ENCODE data around the gene TACSTD2. TPM values are rescaled to one million over a fixed set of nuclear protein-coding genes. Genes with fewer than 3 reads are reported as not detected.

TACSTD2 gene
- total RNA-seq, 1 experiment from 2014 or later, result 31.9 TPM

DNA sequence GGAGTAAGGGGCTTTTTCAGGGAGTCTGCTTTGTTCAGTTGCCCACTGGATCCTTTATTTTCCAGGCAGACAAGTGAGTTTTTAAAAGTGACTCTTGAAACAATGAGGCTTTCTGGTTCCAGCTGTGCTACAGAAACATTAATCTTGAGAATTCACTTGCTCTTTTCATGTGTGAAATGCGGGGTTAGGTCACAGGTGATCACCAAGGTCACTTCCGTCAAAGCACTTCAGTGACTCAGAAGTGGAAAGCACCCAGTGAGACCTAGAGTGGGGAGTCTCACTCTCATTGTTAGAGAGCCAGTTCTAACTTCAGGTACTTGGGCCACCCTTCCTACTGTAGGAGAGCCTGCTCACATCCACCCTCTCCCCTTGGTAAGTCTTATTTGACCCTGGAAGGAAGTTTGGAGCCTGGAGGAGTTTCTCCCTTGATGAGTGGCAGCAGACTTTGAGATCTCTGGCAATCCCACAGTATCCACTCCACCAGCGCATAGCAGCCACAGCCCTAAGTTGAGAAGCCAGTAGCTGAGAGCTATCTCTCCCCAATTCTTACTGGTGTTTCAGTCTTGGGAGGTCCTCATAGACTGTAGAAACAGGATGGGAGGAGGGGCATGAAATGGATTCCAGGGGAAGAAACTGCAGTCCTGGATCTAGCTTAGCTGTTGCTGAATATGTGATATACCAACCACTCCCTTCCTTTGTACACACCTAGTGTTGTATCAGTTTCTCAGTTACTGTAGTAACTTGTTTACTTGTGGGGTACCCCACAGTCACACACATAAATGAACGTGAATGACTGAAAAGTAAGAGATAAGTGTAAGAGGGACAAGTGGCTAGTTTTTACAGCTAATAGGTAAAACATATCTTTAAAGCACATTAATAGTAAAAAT, 3.1 kb downstream of the TACSTD2 start:
- Histone ChIP-seq H3K4me3 (ENCODE audit: low read depth, low read length) (no peak overlapping the region), H3K36me3 (ENCODE audit: control insufficient read depth, insufficient read depth, low read length) (no peaks in the 10 kb centered on the region), H3K27me3 (replicated peaks; ENCODE audit: control insufficient read depth, insufficient read depth, low read length) (no peaks in the 10 kb centered on the region), H3K9me3 (no peaks in the 10 kb centered on the region), H3K4me1 (peaks cover 7% of the 10 kb centered on the region; the same call in 1 of the 2 replicates)
- CTCF ChIA-PET, result no interaction called here
- DNase-seq, result no peak
- H3K36me3 Mint-ChIP-seq (ENCODE audit: insufficient read depth, unreplicated experiment), result peaks cover 27% of the 10 kb centered on the region
- intact Hi-C loops (cut with micrococcal nuclease; ENCODE audit: unreplicated experiment), result no loop called here
- no TSS peak for BruUV-seq (replicated peaks)
- TF ChIP-seq, protein P1, sequence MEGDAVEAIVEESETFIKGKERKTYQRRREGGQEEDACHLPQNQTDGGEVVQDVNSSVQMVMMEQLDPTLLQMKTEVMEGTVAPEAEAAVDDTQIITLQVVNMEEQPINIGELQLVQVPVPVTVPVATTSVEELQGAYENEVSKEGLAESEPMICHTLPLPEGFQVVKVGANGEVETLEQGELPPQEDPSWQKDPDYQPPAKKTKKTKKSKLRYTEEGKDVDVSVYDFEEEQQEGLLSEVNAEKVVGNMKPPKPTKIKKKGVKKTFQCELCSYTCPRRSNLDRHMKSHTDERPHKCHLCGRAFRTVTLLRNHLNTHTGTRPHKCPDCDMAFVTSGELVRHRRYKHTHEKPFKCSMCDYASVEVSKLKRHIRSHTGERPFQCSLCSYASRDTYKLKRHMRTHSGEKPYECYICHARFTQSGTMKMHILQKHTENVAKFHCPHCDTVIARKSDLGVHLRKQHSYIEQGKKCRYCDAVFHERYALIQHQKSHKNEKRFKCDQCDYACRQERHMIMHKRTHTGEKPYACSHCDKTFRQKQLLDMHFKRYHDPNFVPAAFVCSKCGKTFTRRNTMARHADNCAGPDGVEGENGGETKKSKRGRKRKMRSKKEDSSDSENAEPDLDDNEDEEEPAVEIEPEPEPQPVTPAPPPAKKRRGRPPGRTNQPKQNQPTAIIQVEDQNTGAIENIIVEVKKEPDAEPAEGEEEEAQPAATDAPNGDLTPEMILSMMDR (IDR thresholded peaks at IDR 0.05; ENCODE audit: insufficient read depth in 1 of 2, low read depth in 1 of 2, low read length in 1 of 2, severe bottlenecking in 1 of 2, unreplicated experiment in 1 of 2), result no peak
- POLR2A ChIA-PET, result no interaction called here
- H3K4me3 Mint-ChIP-seq (ENCODE audit: unreplicated experiment), result peak overlapping the region; percentile 61
- no peak overlapping the region for H3K27ac Mint-ChIP-seq (ENCODE audit: unreplicated experiment)
- peaks cover 7% of the 10 kb centered on the region for H3K4me1 Mint-ChIP-seq (ENCODE audit: low read depth, unreplicated experiment)
- no peaks in the 10 kb centered on the region for H3K9me3 Mint-ChIP-seq (ENCODE audit: unreplicated experiment)
- H3K27me3 Mint-ChIP-seq (ENCODE audit: insufficient read depth, unreplicated experiment), result no peaks in the 10 kb centered on the region

DNA sequence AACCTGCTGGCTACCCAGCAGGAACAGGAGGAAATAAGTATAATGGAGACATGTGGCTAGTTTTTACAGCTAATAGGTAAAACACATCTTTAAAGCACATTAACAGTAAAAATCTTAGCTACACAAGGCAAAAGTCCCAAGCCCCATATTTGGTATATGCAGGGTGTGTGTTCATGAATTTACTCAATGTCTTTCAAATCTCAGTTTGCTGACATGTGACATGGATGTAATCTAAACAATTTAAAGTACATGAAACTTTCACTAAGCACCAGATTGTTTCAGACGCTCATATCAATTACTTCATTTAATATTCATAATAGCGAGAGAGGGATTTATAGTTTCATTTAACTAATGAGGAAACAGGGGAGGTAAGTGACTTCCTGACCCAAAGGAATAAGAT, 3.9 kb downstream of the TACSTD2 start:
- no peaks in the 10 kb centered on the region for H3K9me3 ChIP-seq
- H3K27me3 Mint-ChIP-seq (ENCODE audit: insufficient read depth, unreplicated experiment), result no peaks in the 10 kb centered on the region
- ChIA-PET POLR2A (no interaction called here), CTCF (no interaction called here)
- intact Hi-C loops (cut with micrococcal nuclease; ENCODE audit: unreplicated experiment), result no loop called here
- no peak overlapping the region for H3K4me3 ChIP-seq (ENCODE audit: low read depth, low read length)
- H3K36me3 Mint-ChIP-seq (ENCODE audit: insufficient read depth, unreplicated experiment), result peaks cover 27% of the 10 kb centered on the region
- no TSS peak for BruUV-seq (replicated peaks)
- DNase-seq, result no peak
- TF ChIP-seq, protein P1 (IDR thresholded peaks at IDR 0.05; ENCODE audit: insufficient read depth in 1 of 2, low read depth in 1 of 2, low read length in 1 of 2, severe bottlenecking in 1 of 2, unreplicated experiment in 1 of 2), result no peak
- no peaks in the 10 kb centered on the region for H3K27me3 ChIP-seq (replicated peaks; ENCODE audit: control insufficient read depth, insufficient read depth, low read length)
- H3K4me1 Mint-ChIP-seq (ENCODE audit: low read depth, unreplicated experiment), result peaks cover 7% of the 10 kb centered on the region
- H3K27ac Mint-ChIP-seq (ENCODE audit: unreplicated experiment), result no peak overlapping the region
- no peaks in the 10 kb centered on the region for H3K9me3 Mint-ChIP-seq (ENCODE audit: unreplicated experiment)
- H3K36me3 ChIP-seq (ENCODE audit: control insufficient read depth, insufficient read depth, low read length), result no peaks in the 10 kb centered on the region
- no peak overlapping the region for H3K4me3 Mint-ChIP-seq (ENCODE audit: unreplicated experiment)
- H3K4me1 ChIP-seq, result peaks cover 6% of the 10 kb centered on the region; the same call in 1 of the 2 replicates

DNA sequence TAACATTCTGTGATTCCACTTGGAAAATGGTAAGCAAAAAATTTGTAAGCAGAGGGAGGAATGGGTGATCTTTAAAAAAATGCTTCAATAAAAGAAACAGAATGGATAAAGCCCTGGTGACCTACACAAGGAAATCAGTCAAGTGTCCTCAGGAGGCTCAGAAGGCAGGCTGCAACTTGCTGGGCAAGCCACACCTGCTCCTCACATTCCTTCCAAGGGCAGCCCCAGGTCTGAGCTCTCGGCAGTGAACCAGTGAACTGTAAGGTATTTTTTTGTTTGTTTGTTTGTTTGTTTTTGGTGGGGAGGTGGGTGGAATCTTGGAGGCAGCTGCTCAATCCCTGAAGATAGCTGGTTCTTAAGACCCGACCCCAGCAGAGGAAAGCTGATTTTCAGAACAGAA, 4.4 kb downstream of the TACSTD2 start:
- H3K36me3 Mint-ChIP-seq (ENCODE audit: insufficient read depth, unreplicated experiment), result peaks cover 25% of the 10 kb centered on the region
- intact Hi-C loops (cut with micrococcal nuclease; ENCODE audit: unreplicated experiment), result no loop called here
- Histone ChIP-seq H3K9me3 (no peaks in the 10 kb centered on the region), H3K4me1 (peaks cover 1% of the 10 kb centered on the region; the same call in 1 of the 2 replicates), H3K27me3 (replicated peaks; ENCODE audit: control insufficient read depth, insufficient read depth, low read length) (no peaks in the 10 kb centered on the region), H3K36me3 (ENCODE audit: control insufficient read depth, insufficient read depth, low read length) (no peaks in the 10 kb centered on the region), H3K4me3 (ENCODE audit: low read depth, low read length) (no peak overlapping the region)
- H3K27me3 Mint-ChIP-seq (ENCODE audit: insufficient read depth, unreplicated experiment), result no peaks in the 10 kb centered on the region
- BruUV-seq (replicated peaks), result no TSS peak
- no peak overlapping the region for H3K4me3 Mint-ChIP-seq (ENCODE audit: unreplicated experiment)
- no peak for DNase-seq
- CTCF ChIA-PET, result no interaction called here
- POLR2A ChIA-PET, result no interaction called here
- TF ChIP-seq, protein P1 (IDR thresholded peaks at IDR 0.05; ENCODE audit: insufficient read depth in 1 of 2, low read depth in 1 of 2, low read length in 1 of 2, severe bottlenecking in 1 of 2, unreplicated experiment in 1 of 2), result no peak
- no peaks in the 10 kb centered on the region for H3K9me3 Mint-ChIP-seq (ENCODE audit: unreplicated experiment)
- peaks cover 7% of the 10 kb centered on the region for H3K4me1 Mint-ChIP-seq (ENCODE audit: low read depth, unreplicated experiment)
- H3K27ac Mint-ChIP-seq (ENCODE audit: unreplicated experiment), result no peak overlapping the region

Measured in Caco-2 (cell line).